ENCODE measurements around the gene DBNDD2.

The DBNDD2 gene

GRCh38 chr20:45377269-45377668 is 30.8 kb upstream of the DBNDD2 start:
- in situ Hi-C loops (cut with HindIII; ENCODE audit: low sequenced_read_pairs), result no loop called here
- no peak for TF ChIP-seq CTCF (IDR thresholded peaks at IDR 0.05; ENCODE audit: low read depth, low read length)
- DNase-seq (ENCODE audit: low read depth, low spot score), result no peak
- H3K4me3 ChIP-seq (ENCODE audit: low read depth, low read length), result no peak overlapping the region

- DNase-seq (ENCODE audit: low read depth, low spot score), result no peak
- TF ChIP-seq CTCF (IDR thresholded peaks at IDR 0.05; ENCODE audit: low read depth, low read length), result no peak
- H3K4me3 ChIP-seq (ENCODE audit: low read depth, low read length), result no peak within 1 kb of the TSS
- in situ Hi-C loops (cut with HindIII; ENCODE audit: low sequenced_read_pairs), result no loop called here
These were observed 29.9 kb upstream of the DBNDD2 start, which contains the start of gene TP53TG5 for GRCh38 chr20:45378191-45378590. TSS of gene TP53TG5 (minus strand) at chr20:45378325. CDS start at chr20:45378236, 89 bp downstream.

- in situ Hi-C loops (cut with HindIII; ENCODE audit: low sequenced_read_pairs), result no loop called here
- no peak overlapping the region for H3K4me3 ChIP-seq (ENCODE audit: low read depth, low read length)
- no peak for DNase-seq (ENCODE audit: low read depth, low spot score)
- no peak for TF ChIP-seq CTCF (IDR thresholded peaks at IDR 0.05; ENCODE audit: low read depth, low read length)
These were observed 20.8 kb upstream of the DBNDD2 start for GRCh38 chr20:45387274-45387673.

- in situ Hi-C loops (cut with HindIII; ENCODE audit: low sequenced_read_pairs), result no loop called here
- DNase-seq (ENCODE audit: low read depth, low spot score), result no peak
- TF ChIP-seq CTCF (IDR thresholded peaks at IDR 0.05; ENCODE audit: low read depth, low read length), result no peak
- no peak overlapping the region for H3K4me3 ChIP-seq (ENCODE audit: low read depth, low read length)
These were observed 17.2 kb upstream of the DBNDD2 start for GRCh38 chr20:45390931-45391330.

GRCh38 chr20:45391559-45391958 is 16.5 kb upstream of the DBNDD2 start:
- no peak overlapping the region for H3K4me3 ChIP-seq (ENCODE audit: low read depth, low read length)
- in situ Hi-C loops (cut with HindIII; ENCODE audit: low sequenced_read_pairs), result no loop called here
- no peak for TF ChIP-seq CTCF (IDR thresholded peaks at IDR 0.05; ENCODE audit: low read depth, low read length)
- DNase-seq (ENCODE audit: low read depth, low spot score), result no peak

GRCh38 chr20:45392733-45393132 is 15.4 kb upstream of the DBNDD2 start:
- H3K4me3 ChIP-seq (ENCODE audit: low read depth, low read length), result no peak overlapping the region
- TF ChIP-seq CTCF (IDR thresholded peaks at IDR 0.05; ENCODE audit: low read depth, low read length), result no peak
- in situ Hi-C loops (cut with HindIII; ENCODE audit: low sequenced_read_pairs), result no loop called here
- DNase-seq (ENCODE audit: low read depth, low spot score), result no peak
